NCI-H1436 treated with DMSO at 0.1 percent for 48 hours (cell line): ENCODE measurements around the gene FER.
"Not testable (repeated sequence)": the region's sequence is repeated elsewhere in the genome, so short reads cannot be mapped to it uniquely, and the experiment has no call there.

Source experiments
- DNase-seq: peaks from one replicate; lab custom pipeline; 2025; lab: John Stamatoyannopoulos, UW

FER gene

GRCh38 chr5:108747111-108747773 is 455 bp upstream of the FER start:
- DNase-seq: no peak

DNA sequence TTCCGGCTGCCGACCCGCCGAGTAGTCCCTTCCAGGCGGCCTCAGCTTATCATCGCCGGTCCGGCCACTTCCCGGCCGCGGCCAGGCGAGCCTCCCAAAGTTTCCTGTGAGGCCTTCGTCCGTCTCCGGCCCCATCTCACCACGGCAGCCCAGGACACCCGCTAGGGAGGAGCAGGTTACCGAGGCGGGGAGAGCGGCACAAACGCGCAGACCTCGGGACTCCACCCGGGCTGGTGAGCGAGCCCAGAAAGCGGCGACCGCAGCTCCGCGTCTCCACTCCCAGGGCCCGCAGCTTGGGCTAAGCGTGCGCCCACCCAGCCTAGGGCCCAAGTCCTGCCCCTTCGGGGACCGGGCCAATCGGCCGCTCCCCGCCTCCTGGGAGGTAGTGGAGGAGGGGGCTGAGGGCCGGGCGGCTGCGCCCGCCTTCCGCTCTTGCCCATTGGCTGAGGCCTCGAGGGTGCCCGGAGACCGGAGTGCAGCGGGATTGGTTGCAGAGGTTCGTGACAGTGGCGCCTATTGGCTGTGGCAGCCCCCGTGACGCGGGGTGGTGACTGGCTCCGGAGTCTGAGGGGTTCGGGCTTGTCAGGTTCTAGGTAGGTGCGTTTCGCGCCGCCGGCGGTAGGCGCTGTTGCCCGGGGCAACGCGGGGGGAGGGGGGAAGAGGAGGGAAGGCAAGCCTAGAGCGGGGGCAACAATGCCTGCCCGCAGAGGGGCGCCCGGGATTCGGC is 867 bp downstream of the FER start:
- peak; percentile 91 for DNase-seq

DNA sequence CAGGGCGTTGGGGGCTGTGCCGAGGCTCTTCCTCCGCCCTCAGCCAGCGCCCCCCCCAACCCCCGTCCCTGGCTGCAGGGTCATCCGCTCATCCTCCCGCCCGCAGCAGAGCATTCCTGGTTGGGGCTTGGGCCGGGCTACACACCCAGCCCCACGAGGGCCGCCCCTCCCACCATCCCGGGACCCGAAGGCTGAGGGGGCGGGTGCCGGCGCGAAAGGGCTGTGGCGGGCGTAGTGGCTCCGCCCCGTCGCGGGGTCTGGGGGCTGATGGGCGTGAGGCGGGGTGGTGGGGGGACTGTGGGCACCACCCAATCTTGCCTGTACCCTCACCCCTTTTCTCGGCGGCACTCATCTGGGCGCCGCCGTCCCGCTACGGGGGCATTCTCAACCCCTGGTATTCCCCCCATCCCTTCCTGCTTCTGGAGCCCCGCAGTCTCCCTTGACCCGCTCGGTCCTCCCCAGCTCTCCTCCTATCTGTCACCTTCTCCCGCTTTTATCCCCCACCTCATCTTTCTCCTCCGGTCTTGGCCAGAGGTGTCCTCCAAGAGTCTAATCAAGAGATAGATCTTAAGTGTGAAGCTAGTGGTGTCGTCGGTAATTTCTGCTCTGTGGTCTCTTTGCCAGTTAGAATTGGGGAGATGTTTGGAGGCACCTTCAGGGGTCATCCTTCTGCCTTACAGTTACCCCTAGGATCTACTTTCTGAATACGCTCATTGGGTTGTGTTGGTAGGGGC is 1.6 kb downstream of the FER start:
- DNase-seq: no peak

DNA sequence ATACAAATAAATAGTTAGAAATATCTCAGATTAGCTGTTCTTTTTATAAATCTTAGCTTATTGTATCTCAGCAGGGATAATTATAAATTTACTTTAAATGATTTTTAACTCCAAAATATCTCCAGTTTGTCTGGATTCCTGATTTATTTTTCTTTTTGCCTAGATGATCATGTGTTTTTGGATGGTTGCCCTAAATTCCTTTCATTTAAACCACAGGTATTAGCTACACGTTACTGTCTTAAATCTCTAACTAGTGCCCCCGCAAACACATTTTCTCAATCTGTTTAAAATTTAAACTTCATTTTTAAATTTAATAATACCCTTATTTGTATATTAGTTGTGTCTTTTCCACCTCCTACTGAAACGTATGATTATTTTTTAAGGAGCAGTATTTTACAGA is 5.6 kb downstream of the FER start:
- DNase-seq: no peak

DNA sequence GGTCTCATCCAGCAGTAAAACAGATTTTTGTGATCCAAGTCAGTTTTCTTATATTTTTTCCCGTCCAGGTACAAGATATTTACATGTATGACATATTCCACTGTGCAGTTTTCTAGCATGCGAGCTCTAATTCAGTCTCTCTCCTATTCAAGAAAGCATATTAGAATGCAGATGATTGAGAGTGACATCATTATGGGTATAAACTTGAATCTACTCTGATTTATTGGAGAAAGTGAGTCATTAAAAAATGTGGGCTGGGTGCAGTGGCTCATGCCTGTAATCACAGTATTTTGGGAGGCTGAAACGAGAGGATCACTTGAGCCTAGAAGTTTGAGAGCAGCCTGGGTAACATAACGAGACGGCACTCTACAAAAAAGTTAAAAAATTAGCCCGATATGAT is 6.2 kb downstream of the FER start:
- DNase-seq: no peak

GRCh38 chr5:108760512-108760911 is 12.8 kb downstream of the FER start:
- DNase-seq: no peak

DNA sequence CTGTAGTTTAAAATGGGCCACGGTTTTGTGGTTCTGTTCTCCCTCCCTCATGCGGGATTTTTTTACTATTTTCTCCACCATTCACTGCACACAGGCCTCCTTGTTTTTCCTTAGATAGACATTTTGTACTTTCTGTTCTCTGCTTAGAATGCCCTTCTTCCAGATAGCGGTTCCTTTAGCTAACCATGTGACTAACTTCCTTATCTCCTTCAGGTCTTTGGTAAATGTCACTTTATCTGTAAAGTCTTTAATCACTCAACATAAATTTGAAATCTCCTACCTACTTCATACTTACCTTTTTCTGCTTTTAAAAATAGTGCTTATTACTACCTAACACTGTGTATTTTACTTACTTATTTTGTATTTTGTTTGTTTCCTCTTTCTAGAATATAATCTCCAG is 15.0 kb downstream of the FER start:
- no peak for DNase-seq

DNA sequence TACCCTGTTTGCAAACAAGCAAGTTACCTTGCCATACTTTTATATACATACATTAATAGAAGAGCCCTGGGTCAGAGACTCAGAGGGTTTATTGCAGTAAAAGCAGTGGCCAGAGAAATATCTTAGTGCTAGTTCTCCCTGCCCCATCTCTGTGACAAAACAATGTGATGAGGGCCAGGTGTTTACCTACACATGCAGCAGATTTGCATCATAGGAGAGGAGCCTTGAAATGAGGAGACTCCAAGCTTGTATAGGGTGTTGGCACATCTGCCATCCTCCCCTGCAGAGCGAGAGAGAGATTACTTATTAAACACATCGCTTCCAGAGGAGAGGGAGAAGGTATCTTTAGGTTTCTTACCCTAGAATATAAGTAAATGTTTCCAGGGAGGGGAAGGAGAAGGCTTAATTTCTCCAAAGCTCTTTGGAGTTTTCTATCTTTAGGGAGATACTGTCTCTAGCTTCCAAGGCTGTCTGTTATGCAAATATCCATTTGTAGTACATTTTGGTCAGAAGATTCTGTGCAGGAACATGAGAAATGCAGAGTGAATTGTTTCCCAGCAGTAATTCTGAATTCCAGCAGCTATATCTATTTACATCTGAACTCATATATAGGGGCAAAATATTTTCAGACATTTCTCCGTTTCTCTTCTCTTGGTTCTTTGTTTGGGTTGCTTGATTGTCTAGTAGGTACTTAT is 15.7 kb downstream of the FER start:
- DNase-seq: no peak

DNA sequence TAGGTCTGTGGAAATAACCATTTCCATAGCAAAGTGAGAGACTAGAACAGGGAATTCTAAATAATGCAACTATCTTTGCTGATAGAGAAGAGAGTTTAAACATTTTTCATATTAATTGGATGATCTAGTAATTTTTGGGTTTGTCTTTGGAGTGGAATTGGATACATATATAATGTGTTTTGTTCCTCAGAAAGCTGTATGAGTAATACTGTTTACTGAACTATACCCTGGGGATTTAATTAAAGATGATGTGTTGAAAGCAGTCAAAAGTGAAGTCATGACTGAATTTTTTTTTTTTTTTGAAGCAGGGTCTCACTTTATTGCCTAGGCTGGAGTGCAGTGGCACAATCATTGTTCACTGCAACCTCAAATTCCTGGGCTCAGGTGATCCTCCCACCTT is 17.9 kb downstream of the FER start:
- peak; percentile 22 for DNase-seq

DNA sequence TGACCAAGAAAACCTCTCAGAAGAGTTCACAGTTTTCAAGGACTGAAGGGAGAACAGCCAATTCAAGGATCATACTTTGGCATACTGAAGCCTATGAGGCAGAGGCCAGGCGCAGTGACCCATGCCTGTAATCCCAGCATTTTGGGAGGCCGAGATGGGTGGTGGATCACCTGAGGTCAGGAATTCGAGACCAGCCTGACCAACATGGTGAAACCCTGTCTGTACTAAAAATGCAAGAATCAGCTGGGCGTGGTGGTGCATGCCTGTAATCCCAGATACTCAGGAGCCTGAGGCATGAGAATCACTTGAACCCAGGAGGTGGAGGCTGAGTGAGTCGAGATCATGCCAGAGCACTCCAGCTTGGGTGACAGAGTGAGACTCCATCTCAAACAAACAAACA is 19.2 kb downstream of the FER start:
- not testable (repeated sequence) for DNase-seq

DNA sequence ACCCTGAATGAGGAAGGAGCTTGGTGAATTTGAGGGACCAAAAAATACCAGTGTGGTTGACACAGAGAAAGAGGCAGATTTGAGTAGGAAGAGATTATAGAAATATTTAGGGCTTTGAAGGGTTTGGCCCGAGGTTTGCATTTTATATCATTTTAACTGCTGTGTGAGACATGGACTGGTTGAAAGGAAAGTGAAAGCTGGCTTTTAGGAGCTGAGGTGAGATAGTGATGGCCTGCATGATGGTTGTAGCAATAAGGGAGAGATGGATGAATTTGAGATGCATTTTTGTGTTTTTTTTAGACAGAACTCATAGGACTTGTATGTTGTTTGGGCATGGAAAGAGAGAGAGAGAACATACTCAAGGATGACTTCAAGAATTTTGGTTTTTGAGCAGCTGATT is 21.7 kb downstream of the FER start:
- DNase-seq: no peak

DNA sequence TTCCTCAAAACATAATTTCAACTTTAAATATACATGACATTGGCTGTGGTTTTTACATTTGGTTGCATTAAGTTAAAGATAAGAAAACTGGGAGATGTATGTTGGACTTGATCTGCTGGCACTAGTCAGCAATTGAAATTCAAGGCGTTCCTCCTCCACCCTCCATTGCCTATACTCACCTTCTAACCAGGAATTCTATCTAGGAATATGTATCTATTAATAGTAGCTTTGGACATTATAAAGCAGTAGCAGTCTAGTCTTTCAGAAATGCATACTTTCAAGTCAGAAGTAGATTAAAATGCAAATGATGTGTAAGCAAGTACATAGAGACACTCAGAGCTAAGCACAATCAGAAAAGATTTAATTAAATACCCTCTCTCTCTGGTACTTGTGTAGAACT is 24.9 kb downstream of the FER start:
- no peak for DNase-seq

DNA sequence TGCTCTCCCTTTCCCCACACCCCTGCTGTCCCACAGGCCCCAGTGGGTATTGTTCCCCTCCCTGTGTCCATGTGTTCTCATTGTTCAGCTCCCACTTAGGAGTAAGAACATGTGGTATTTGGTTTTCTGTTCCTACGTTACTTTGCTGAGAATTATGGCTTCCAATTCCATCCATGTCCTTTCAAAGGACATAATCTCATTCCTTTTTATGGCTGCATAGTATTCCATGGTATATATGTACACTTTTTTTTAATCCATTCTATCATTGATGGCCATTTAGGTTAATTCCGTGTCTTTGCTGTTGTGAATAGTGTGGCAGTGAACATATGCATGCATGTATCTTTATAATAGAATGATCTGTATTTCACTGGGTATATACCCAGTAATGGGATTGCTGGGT is 25.6 kb downstream of the FER start:
- DNase-seq: no peak

- DNase-seq: not testable (repeated sequence)
These were observed 26.4 kb downstream of the FER start for GRCh38 chr5:108774079-108774478.

GRCh38 chr5:108777582-108777981 is 29.9 kb downstream of the FER start:
- not testable (repeated sequence) for DNase-seq

DNA sequence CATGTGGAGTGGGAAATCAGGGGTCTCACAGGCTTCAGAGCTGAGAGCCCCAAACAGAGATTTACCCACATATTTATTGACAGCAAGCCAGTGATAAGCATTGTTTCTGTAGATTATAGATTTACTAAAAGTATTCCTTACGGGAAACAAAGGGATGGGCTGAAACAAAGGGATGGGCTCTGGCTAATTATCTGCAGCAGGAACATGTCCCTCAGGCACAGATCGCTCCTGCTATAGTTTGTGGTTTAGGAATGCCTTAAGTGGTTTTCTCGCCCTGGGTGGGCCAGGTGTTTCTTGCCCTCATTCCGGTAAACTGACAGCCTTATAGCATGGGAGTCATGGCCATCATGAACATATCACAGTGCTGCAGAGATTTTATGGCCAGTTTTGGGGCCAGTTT is 36.9 kb downstream of the FER start:
- DNase-seq: not testable (repeated sequence)

- DNase-seq: no peak
These were observed 39.2 kb downstream of the FER start for GRCh38 chr5:108786806-108787483.

DNA sequence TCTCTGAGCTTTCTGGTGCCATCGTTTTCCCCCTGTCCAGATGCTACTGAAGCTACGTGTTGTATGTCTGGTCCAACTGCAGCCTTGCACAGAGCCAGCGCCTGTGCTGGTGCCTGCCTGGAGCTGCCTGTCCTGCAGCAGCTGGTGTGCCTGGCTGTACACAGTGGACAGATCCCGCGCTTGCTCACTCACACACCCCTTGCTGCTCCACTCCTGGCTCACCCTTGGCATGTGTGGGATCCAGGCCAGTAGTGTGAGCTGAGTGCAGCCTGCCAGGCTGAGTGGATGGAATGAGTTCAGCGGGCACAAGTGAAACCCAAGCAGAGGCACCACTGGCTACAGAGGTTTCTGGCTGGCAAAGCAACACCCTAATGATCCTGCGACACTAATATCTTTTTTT is 40.4 kb downstream of the FER start:
- no peak for DNase-seq

DNA sequence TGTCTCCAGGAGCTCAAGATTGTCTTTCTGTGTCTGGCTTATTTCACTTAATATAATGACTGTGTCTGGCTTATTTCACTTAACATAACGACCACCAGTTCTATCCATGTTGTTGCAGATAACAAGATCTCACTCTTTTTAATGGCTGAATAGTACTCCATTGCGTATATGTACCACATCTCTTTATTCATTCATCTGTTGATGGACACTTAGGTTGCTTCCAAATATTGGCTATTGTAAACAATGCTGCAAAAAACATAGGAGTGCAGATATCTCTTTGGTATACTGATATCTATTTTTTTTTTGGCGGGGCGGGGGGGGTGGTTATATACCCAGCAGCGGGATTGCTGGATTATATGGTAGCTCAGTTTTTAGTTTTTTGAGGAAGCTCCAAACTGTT is 45.5 kb downstream of the FER start:
- DNase-seq: no peak

DNA sequence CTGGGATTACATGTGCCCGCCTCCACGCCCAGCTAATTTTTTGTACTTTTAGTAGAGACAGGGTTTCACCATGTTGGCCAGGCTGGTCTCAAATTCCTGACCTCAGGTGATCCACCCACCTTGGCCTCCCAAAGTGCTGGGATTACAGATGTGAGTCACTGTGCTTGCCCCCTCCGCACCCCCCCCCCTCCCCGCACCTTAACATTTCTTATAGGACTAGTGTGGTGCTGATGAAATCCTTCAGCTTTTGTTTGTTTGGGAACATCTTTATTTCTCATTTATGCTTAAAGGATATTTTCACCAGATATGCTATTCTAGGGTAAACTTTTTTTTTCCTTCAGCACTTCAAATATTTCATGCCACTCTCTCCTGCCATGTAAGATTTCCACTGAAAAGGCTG is 46.7 kb downstream of the FER start:
- not testable (repeated sequence) for DNase-seq

DNA sequence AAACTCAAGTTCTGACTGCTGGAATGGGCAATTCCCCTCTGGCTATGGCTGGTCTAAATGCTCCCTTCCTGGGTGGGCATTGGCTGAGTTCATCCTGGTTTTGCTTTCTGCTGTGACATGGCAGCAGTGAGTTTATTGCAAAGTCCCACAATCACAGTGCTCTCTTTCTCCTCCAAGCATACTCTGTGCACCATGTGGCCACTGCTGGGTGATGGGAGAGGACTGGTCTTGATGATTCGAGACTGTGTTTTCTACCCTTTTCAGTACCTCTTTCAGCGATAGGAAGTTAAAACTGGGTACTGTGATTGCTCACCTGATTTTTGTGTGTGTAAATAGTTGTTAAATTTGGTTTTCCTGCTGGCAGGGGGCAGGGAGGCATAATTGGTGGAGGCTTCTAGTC is 49.7 kb downstream of the FER start:
- no peak for DNase-seq

GRCh38 chr5:108797986-108798385 is 50.3 kb downstream of the FER start:
- no peak for DNase-seq
